ENCODE data around the gene ATP6V0E1.
"Not testable (repeated sequence)": the region's sequence is repeated elsewhere in the genome, so short reads cannot be mapped to it uniquely, and the experiment has no call there.

ATP6V0E1 gene

DNA sequence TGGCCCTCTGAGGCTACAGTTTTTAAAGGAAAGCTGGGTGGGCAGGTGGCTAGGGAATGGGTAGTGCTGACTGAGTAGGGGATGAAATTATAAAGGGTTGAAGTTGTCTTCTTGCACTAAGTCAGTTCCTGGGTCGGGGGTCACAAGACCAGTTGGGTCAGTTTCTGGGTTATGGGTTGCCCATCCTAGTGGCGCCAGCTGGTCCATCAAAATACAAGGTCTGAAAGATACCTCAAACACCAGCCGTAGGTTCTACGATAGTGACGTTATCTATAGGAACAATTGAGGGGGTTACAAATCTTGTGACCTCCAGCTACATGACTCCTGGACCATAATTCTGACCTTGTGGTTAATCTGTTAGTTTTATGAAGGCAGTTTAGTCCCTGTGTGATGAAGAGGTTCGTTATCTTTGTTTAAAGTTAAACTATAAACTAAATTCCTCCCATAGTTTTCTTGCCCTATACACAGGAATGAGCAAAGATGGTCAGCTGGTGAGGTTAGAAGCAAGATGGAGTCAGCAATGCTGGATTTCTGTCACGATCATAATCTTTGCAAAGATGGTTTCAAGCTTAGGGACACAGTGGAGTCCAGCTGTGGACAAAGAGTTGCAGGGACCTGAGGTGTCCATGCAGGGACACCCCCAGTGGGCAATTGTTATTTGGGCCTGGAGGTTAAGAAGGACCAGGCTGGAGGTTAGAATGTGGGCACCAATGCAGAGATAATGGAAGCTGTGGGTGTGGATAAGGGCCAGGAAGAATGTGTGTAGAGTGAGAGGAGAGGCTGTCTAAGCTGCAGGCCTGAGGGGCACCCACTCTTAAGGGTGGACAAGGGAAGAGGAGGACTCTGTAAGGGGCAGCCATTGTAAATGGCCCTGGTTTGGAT, 58.6 kb downstream of the ATP6V0E1 start:
- Histone ChIP-seq H3K4me3 (ENCODE audit: low read length) (no peak overlapping the region), H3K9me3 (ENCODE audit: control insufficient read depth, low read length) (no peaks in the 10 kb centered on the region), H3K36me3 (ENCODE audit: control insufficient read depth, insufficient read depth, low read length, severe bottlenecking) (peaks cover 3% of the 10 kb centered on the region), H3K4me1 (ENCODE audit: control insufficient read depth, insufficient read depth, low read length) (peaks cover 5% of the 10 kb centered on the region), H3K27me3 (replicated peaks; ENCODE audit: control insufficient read depth, insufficient read depth, low read length) (no peaks in the 10 kb centered on the region), H3K9ac (ENCODE audit: low read length) (no peak overlapping the region)
- no peak for DNase-seq (ENCODE audit: low read depth)

- no peak overlapping the region for H3K4me3 ChIP-seq (ENCODE audit: low read length)
- H3K9me3 ChIP-seq (ENCODE audit: control insufficient read depth, low read length), result no peaks in the 10 kb centered on the region
- no peaks in the 10 kb centered on the region for H3K27me3 ChIP-seq (replicated peaks; ENCODE audit: control insufficient read depth, insufficient read depth, low read length)
- no peak for DNase-seq (ENCODE audit: low read depth)
- peaks cover 3% of the 10 kb centered on the region for H3K36me3 ChIP-seq (ENCODE audit: control insufficient read depth, insufficient read depth, low read length, severe bottlenecking)
- H3K9ac ChIP-seq (ENCODE audit: low read length), result no peak overlapping the region
- H3K4me1 ChIP-seq (ENCODE audit: control insufficient read depth, insufficient read depth, low read length), result no peaks in the 10 kb centered on the region
These were observed 59.2 kb downstream of the ATP6V0E1 start for GRCh38 chr5:173042763-173043107.

GRCh38 chr5:173045474-173045873, 61.9 kb downstream of the ATP6V0E1 start:
- Histone ChIP-seq H3K4me1 (ENCODE audit: control insufficient read depth, insufficient read depth, low read length) (peaks cover 5% of the 10 kb centered on the region), H3K4me3 (ENCODE audit: low read length) (no peak overlapping the region)
- no peak for DNase-seq (ENCODE audit: low read depth)

DNA sequence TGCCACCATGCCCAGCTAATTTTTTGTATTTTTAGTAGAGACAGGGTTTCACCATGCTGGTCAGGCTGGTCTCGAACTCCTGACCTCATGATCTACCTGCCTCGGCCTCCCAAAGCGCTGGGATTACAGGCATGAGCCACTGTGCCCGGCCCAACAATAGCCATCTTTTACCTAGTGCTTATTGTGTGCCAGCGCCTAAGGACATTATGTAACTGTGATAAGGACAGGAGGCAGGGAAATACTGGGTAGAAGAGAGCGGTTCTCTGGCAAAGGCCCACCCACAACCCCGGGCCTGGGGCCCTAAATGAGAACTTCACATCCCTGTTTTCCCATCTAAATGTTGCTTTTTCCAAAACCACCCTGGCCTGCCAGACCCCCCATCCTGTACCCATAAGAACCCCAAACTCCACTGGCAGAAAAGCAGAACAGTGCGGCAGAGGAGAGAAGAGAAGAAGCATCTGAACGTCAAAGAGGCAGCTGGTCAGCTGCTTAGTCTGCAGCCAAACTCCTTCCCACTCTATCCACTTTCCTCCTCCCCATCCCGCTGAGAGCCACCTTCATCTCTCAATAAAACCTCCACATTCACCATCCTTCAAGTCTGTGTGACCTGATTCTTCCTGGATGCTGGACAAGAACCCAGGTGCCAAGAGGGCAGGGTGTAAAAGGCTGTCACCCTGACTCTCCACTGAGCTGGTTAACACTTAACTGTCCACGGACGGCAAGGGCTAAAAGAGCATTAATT, 63.7 kb downstream of the ATP6V0E1 start:
- not testable (repeated sequence) for H3K4me3 ChIP-seq (ENCODE audit: low read length); H3K9ac ChIP-seq (ENCODE audit: low read length); DNase-seq (ENCODE audit: low read depth); H3K27me3 ChIP-seq (replicated peaks; ENCODE audit: control insufficient read depth, insufficient read depth, low read length); H3K36me3 ChIP-seq (ENCODE audit: control insufficient read depth, insufficient read depth, low read length, severe bottlenecking); H3K9me3 ChIP-seq (ENCODE audit: control insufficient read depth, low read length)
- H3K4me1 ChIP-seq (ENCODE audit: control insufficient read depth, insufficient read depth, low read length), result peaks cover 15% of the 10 kb centered on the region

More at GRCh38 chr5:173045474-173045873, 61.9 kb downstream of the ATP6V0E1 start:
- Histone ChIP-seq H3K27me3 (replicated peaks; ENCODE audit: control insufficient read depth, insufficient read depth, low read length) (no peaks in the 10 kb centered on the region), H3K9me3 (ENCODE audit: control insufficient read depth, low read length) (no peaks in the 10 kb centered on the region), H3K36me3 (ENCODE audit: control insufficient read depth, insufficient read depth, low read length, severe bottlenecking) (no peaks in the 10 kb centered on the region), H3K9ac (ENCODE audit: low read length) (no peak overlapping the region)

GRCh38 chr5:173047838-173048105, 64.2 kb downstream of the ATP6V0E1 start:
- H3K4me1 ChIP-seq (ENCODE audit: control insufficient read depth, insufficient read depth, low read length), result peaks cover 15% of the 10 kb centered on the region
- H3K9ac ChIP-seq (ENCODE audit: low read length), result no peak overlapping the region
- no peak overlapping the region for H3K4me3 ChIP-seq (ENCODE audit: low read length)
- DNase-seq (ENCODE audit: low read depth), result no peak
- H3K36me3 ChIP-seq (ENCODE audit: control insufficient read depth, insufficient read depth, low read length, severe bottlenecking), result no peaks in the 10 kb centered on the region
- H3K9me3 ChIP-seq (ENCODE audit: control insufficient read depth, low read length), result no peaks in the 10 kb centered on the region
- H3K27me3 ChIP-seq (replicated peaks; ENCODE audit: control insufficient read depth, insufficient read depth, low read length), result no peaks in the 10 kb centered on the region

DNA sequence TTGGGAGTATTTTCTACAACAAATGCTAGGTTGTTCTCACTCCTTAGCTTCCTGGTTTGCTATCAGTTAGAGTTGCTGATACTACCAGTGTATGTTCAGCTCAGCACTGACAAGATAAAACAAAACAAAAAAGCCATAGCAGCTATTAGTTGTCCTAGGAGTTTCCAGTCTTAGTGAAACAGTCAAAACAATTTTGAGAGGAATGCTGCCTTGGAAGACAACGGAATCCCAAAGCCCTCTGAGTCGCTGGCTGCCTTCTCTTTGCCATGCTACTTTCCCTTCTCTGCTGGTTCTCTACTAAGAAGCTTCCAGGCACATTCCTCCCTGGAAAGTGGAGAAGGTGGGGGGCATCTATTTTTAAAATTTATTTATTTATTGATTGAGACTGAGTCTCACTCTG, 67.2 kb downstream of the ATP6V0E1 start:
- Histone ChIP-seq H3K9ac (ENCODE audit: low read length) (no peak overlapping the region), H3K36me3 (ENCODE audit: control insufficient read depth, insufficient read depth, low read length, severe bottlenecking) (no peaks in the 10 kb centered on the region), H3K27me3 (replicated peaks; ENCODE audit: control insufficient read depth, insufficient read depth, low read length) (no peaks in the 10 kb centered on the region), H3K4me1 (ENCODE audit: control insufficient read depth, insufficient read depth, low read length) (peaks cover 19% of the 10 kb centered on the region), H3K4me3 (ENCODE audit: low read length) (no peak overlapping the region), H3K9me3 (ENCODE audit: control insufficient read depth, low read length) (no peaks in the 10 kb centered on the region)
- peak; percentile 8 for DNase-seq (ENCODE audit: low read depth)

DNA sequence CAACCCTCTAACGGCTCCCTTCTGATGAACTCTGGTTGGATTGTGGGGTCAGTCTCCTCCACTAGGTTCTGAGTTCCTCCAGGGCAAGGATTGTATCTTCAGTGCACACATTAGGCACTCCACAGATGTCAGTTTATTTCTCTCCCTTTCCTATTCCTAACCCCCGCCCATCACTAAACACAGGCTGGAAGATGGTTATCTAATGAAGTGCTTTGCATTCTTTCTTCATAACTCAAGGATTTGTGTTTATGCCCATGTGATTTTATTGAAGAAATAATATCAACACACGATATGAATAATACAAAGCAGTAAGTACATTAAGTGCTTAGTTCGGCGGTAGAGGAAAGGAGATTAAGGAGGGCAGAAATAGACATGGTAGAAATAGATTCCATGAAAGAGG, 68.2 kb downstream of the ATP6V0E1 start:
- H3K9ac ChIP-seq (ENCODE audit: low read length), result no peak overlapping the region
- peak; percentile 76 for DNase-seq (ENCODE audit: low read depth)
- H3K36me3 ChIP-seq (ENCODE audit: control insufficient read depth, insufficient read depth, low read length, severe bottlenecking), result no peaks in the 10 kb centered on the region
- H3K4me3 ChIP-seq (ENCODE audit: low read length), result no peak overlapping the region
- no peaks in the 10 kb centered on the region for H3K9me3 ChIP-seq (ENCODE audit: control insufficient read depth, low read length)
- H3K4me1 ChIP-seq (ENCODE audit: control insufficient read depth, insufficient read depth, low read length), result peaks cover 20% of the 10 kb centered on the region
- no peaks in the 10 kb centered on the region for H3K27me3 ChIP-seq (replicated peaks; ENCODE audit: control insufficient read depth, insufficient read depth, low read length)

DNA sequence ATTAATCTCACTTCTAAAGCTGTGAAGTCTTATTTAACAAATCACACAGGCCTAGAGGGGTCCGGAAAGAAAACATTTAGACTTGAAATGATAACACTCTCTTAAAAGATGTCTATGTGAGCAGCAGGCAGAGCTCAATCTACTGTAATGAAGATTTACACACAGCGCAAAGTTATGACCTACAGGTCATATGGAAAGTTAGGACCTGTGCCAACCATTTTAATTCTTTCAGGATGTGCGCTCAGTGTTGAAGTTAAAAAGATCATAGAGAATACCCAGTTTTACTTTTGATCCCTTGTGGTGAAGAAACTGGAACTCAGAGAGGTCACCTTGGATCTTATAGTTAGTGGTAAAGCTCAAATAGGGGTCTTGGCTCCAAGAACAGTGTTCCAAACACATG, 69.5 kb downstream of the ATP6V0E1 start:
- DNase-seq (ENCODE audit: low read depth), result no peak

DNA sequence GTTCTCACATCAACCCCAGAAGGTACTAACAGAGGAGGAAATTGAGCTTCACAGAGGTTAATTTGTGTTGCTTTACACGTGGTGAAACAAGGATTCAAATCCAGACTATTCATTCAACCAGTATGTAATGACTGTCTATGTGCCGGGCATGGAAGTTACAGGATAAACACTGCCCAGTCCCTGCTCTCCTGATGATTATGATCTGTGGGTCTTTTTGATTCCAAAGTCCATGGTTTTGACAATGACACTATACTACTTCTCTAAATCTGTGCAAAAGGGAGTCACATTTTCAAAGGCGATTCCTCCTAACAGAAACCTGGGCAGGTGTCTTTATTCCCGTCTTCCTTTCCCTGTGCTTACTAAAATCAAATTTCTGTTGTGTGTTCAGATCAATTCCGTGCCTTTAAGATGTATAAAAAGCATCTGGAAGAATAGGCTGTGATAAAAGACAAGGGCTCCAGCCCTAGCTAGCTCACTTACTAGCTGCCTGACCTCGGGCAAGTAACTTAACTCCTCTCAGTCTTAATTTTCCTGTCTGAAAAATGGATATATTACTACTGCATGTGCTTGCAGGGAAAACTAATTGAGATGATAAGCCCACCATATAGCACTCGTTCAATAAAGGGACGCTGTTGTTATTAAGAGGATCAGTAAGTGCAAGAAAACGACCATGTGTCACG, 71.6 kb downstream of the ATP6V0E1 start:
- H3K4me3 ChIP-seq (ENCODE audit: low read length), result peak overlapping the region; percentile 92

More for the DNA sequence above, 69.5 kb downstream of the ATP6V0E1 start:
- Histone ChIP-seq H3K9me3 (ENCODE audit: control insufficient read depth, low read length) (no peaks in the 10 kb centered on the region), H3K4me1 (ENCODE audit: control insufficient read depth, insufficient read depth, low read length) (peaks cover 21% of the 10 kb centered on the region), H3K9ac (ENCODE audit: low read length) (no peak overlapping the region), H3K36me3 (ENCODE audit: control insufficient read depth, insufficient read depth, low read length, severe bottlenecking) (no peaks in the 10 kb centered on the region), H3K4me3 (ENCODE audit: low read length) (no peak overlapping the region), H3K27me3 (replicated peaks; ENCODE audit: control insufficient read depth, insufficient read depth, low read length) (no peaks in the 10 kb centered on the region)

GRCh38 chr5:173055722-173055982, 72.1 kb downstream of the ATP6V0E1 start:
- DNase-seq (ENCODE audit: low read depth), result peak; percentile 24
- Histone ChIP-seq H3K4me3 (ENCODE audit: low read length) (peak overlapping the region; percentile 92), H3K27me3 (replicated peaks; ENCODE audit: control insufficient read depth, insufficient read depth, low read length) (no peaks in the 10 kb centered on the region), H3K9me3 (ENCODE audit: control insufficient read depth, low read length) (no peaks in the 10 kb centered on the region), H3K36me3 (ENCODE audit: control insufficient read depth, insufficient read depth, low read length, severe bottlenecking) (no peaks in the 10 kb centered on the region), H3K4me1 (ENCODE audit: control insufficient read depth, insufficient read depth, low read length) (peaks cover 23% of the 10 kb centered on the region), H3K9ac (ENCODE audit: low read length) (peak overlapping the region; percentile 84)

More for the DNA sequence above, 71.6 kb downstream of the ATP6V0E1 start:
- DNase-seq (ENCODE audit: low read depth), result no peak
- no peaks in the 10 kb centered on the region for H3K36me3 ChIP-seq (ENCODE audit: control insufficient read depth, insufficient read depth, low read length, severe bottlenecking)
- H3K9ac ChIP-seq (ENCODE audit: low read length), result peak overlapping the region; percentile 84
- peaks cover 23% of the 10 kb centered on the region for H3K4me1 ChIP-seq (ENCODE audit: control insufficient read depth, insufficient read depth, low read length)
- H3K9me3 ChIP-seq (ENCODE audit: control insufficient read depth, low read length), result no peaks in the 10 kb centered on the region
- no peaks in the 10 kb centered on the region for H3K27me3 ChIP-seq (replicated peaks; ENCODE audit: control insufficient read depth, insufficient read depth, low read length)

GRCh38 chr5:173055983-173056782, 72.6 kb downstream of the ATP6V0E1 start, which contains the start of gene CREBRF:
TSS of gene CREBRF (plus strand) at chr5:173056352. CDS start at chr5:173080776, 24,424 bp downstream.
- Histone ChIP-seq H3K27me3 (replicated peaks; ENCODE audit: control insufficient read depth, insufficient read depth, low read length) (no peaks in the 10 kb centered on the region), H3K4me1 (ENCODE audit: control insufficient read depth, insufficient read depth, low read length) (peaks cover 23% of the 10 kb centered on the region), H3K9me3 (ENCODE audit: control insufficient read depth, low read length) (no peaks in the 10 kb centered on the region), H3K4me3 (ENCODE audit: low read length) (peak within 1 kb of the TSS; percentile 92), H3K9ac (ENCODE audit: low read length) (peak within 1 kb of the TSS; percentile 96), H3K36me3 (ENCODE audit: control insufficient read depth, insufficient read depth, low read length, severe bottlenecking) (no peaks in the 10 kb centered on the region)
- peak; percentile 98 for DNase-seq (ENCODE audit: low read depth)

Data from adipocyte (in vitro differentiated cells).